H9 (cell line): ENCODE measurements around the gene MED27. TPM values are rescaled to one million over a fixed set of nuclear protein-coding genes. Genes with fewer than 3 reads are reported as not detected.

Experiments
- DNase-seq: peaks from one replicate; pipeline ENCODE4 v3.0.0-alpha.2; 2017
- H2AFZ ChIP-seq: one replicate; pipeline ENCODE4 v1.6.1; 2013; ENCODE audit warnings: mild to moderate bottlenecking, low read length, control low read depth, moderate library complexity
- H2AK5ac ChIP-seq: 2 replicates; pipeline ENCODE4 v1.6.1; 2013; ENCODE audit warnings: low read length, control low read depth, mixed read lengths; ENCODE audit not compliant: insufficient read length
- H2BK120ac ChIP-seq: one replicate; pipeline ENCODE4 v1.6.1; 2013; ENCODE audit warnings: low read depth, mild to moderate bottlenecking, low read length, control low read depth, inconsistent platforms; ENCODE audit not compliant: poor library complexity, severe bottlenecking
- H2BK12ac ChIP-seq: 2 replicates; pipeline ENCODE4 v1.6.1; 2013; ENCODE audit warnings: low read length, control low read depth, mixed read lengths, low read depth; ENCODE audit not compliant: insufficient read length
- H2BK15ac ChIP-seq: 2 replicates; pipeline ENCODE4 v1.6.1; 2013; ENCODE audit warnings: low read depth, low read length, control low read depth
- H2BK20ac ChIP-seq: one replicate; pipeline ENCODE4 v1.6.1; 2013; ENCODE audit warnings: low read depth, mild to moderate bottlenecking, low read length, control low read depth, inconsistent platforms; ENCODE audit not compliant: poor library complexity, severe bottlenecking
- H2BK5ac ChIP-seq: 2 replicates; pipeline ENCODE4 v1.6.1; 2013; ENCODE audit warnings: low read length, control low read depth, mixed read lengths; ENCODE audit not compliant: insufficient read length
- H3K14ac ChIP-seq: 2 replicates; pipeline ENCODE4 v1.6.1; 2013; ENCODE audit warnings: low read length, control low read depth; ENCODE audit not compliant: insufficient read depth
- H3K18ac ChIP-seq: 2 replicates; pipeline ENCODE4 v1.6.1; 2013; ENCODE audit warnings: low read depth, mild to moderate bottlenecking, mixed read lengths, low read length, control low read depth; ENCODE audit not compliant: insufficient read length
- H3K23ac ChIP-seq: 2 replicates; pipeline ENCODE4 v1.6.1; 2013; ENCODE audit warnings: low read length, control low read depth, mixed read lengths, low read depth; ENCODE audit not compliant: insufficient read length
- H3K23me2 ChIP-seq: 2 replicates; pipeline ENCODE4 v1.6.1; 2013; ENCODE audit warnings: low read depth, mild to moderate bottlenecking, mixed read lengths, low read length, control low read depth; ENCODE audit not compliant: insufficient read length, poor library complexity, severe bottlenecking
- H3K27ac ChIP-seq: 2 replicates; pipeline ENCODE4 v1.5.1; 2013; ENCODE audit warnings: low read length, control low read depth, mixed read lengths, low read depth; ENCODE audit not compliant: insufficient read length
- H3K27me3 ChIP-seq: 2 replicates; pipeline ENCODE4 v1.6.1; 2013; ENCODE audit warnings: low read length, control low read depth, inconsistent platforms; ENCODE audit not compliant: insufficient read depth
- H3K4ac ChIP-seq: 2 replicates; pipeline ENCODE4 v1.6.1; 2013; ENCODE audit warnings: low read depth, mild to moderate bottlenecking, control low read depth, inconsistent platforms, low read length, moderate library complexity
- H3K4me1 ChIP-seq: 2 replicates; pipeline ENCODE4 v1.6.1; 2013; ENCODE audit warnings: low read length, control low read depth, inconsistent platforms; ENCODE audit not compliant: insufficient read depth
- H3K4me2 ChIP-seq: 2 replicates; pipeline ENCODE4 v1.6.1; 2013; ENCODE audit warnings: low read length, control low read depth, mixed read lengths; ENCODE audit not compliant: insufficient read length, insufficient read depth
- H3K56ac ChIP-seq: 2 replicates; pipeline ENCODE4 v1.6.1; 2013; ENCODE audit warnings: low read depth, mild to moderate bottlenecking, mixed read lengths, low read length, control low read depth; ENCODE audit not compliant: insufficient read length
- H3K79me1 ChIP-seq: 2 replicates; pipeline ENCODE4 v1.6.1; 2013; ENCODE audit warnings: low read depth, mild to moderate bottlenecking, moderate library complexity, low read length, control low read depth, inconsistent platforms; ENCODE audit not compliant: insufficient read depth, poor library complexity, severe bottlenecking
- H3K79me2 ChIP-seq: 2 replicates; pipeline ENCODE4 v1.6.1; 2013; ENCODE audit warnings: low read length, control low read depth, inconsistent platforms; ENCODE audit not compliant: insufficient read depth
- H3K9ac ChIP-seq: 2 replicates; pipeline ENCODE4 v1.6.1; 2013; ENCODE audit warnings: low read length, control low read depth, mixed read lengths; ENCODE audit not compliant: insufficient read length; ENCODE audit errors: extremely low read depth
- H3K9me3 ChIP-seq: one replicate; pipeline ENCODE4 v1.6.1; 2013; ENCODE audit warnings: low read depth, low read length, inconsistent platforms; ENCODE audit not compliant: control insufficient read depth
- H3T11ph ChIP-seq: one replicate; pipeline ENCODE4 v1.6.1; 2013; ENCODE audit warnings: mild to moderate bottlenecking, low read length, control low read depth, inconsistent platforms
- H4K20me1 ChIP-seq: one replicate; pipeline ENCODE4 v1.6.1; 2013; ENCODE audit not compliant: control insufficient read depth, insufficient read length, insufficient read depth
- H4K5ac ChIP-seq: 2 replicates; pipeline ENCODE4 v1.6.1; 2013; ENCODE audit warnings: low read depth, mild to moderate bottlenecking, mixed read lengths, low read length, control low read depth; ENCODE audit not compliant: insufficient read length
- H4K8ac ChIP-seq: replicated peaks from 2 replicates; pipeline ENCODE4 v1.6.1; 2013; ENCODE audit warnings: low read length, control low read depth, mixed read lengths, low read depth; ENCODE audit not compliant: insufficient read length
- H4K91ac ChIP-seq: 2 replicates; pipeline ENCODE4 v1.6.1; 2013; ENCODE audit warnings: low read depth, mild to moderate bottlenecking, moderate library complexity, mixed read lengths, low read length, control low read depth; ENCODE audit not compliant: insufficient read length
- H3K27ac Mint-ChIP-seq, 3 experiments: 2 replicates in 2 of 3; 3 replicates in 1 of 3; pipeline ENCODE4 v1.8.0; 2020 to 2021; ENCODE audit warnings: mixed read lengths in 3 of 3, mild to moderate bottlenecking in 1 of 3, moderate library complexity in 1 of 3
- H3K27me3 Mint-ChIP-seq: 2 replicates; pipeline ENCODE4 v1.8.0; 2021; ENCODE audit warnings: low read depth, mild to moderate bottlenecking, moderate library complexity, mixed read lengths
- H3K36me3 Mint-ChIP-seq, 3 experiments: 2 replicates in 2 of 3; 3 replicates in 1 of 3; pipeline ENCODE4 v1.8.0; 2020 to 2021; ENCODE audit warnings: low read depth in 3 of 3, mixed read lengths in 3 of 3; ENCODE audit not compliant: insufficient read depth in 1 of 3
- H3K4me1 Mint-ChIP-seq, 2 experiments: 2 replicates each; pipeline ENCODE4 v1.8.0; 2020; ENCODE audit warnings: mixed read lengths in 2 of 2
- H3K4me3 Mint-ChIP-seq, 2 experiments: 2 replicates in 1 of 2; 3 replicates in 1 of 2; pipeline ENCODE4 v1.8.0; 2020 to 2021; ENCODE audit warnings: mild to moderate bottlenecking in 2 of 2, mixed read lengths in 2 of 2, moderate library complexity in 1 of 2
- H3K9me3 Mint-ChIP-seq, 2 experiments: 2 replicates in 1 of 2; 3 replicates in 1 of 2; pipeline ENCODE4 v1.8.0; 2020; ENCODE audit warnings: mild to moderate bottlenecking in 2 of 2, mixed read lengths in 2 of 2, moderate library complexity in 1 of 2
- CTCF ChIP-seq: fragments of 200-600 bp; sonication (generic); conservative IDR thresholded peaks from 3 replicates; pipeline ENCODE4 v1.8.0; 2021; ENCODE audit warnings: antibody characterized with exemption, mild to moderate bottlenecking
- WGBS: extraction: QIAGEN DNeasy Blood & Tissue Kit; methylation state at CpG from one replicate; pipeline ENCODE4 v1.1.7; 2013; ENCODE audit warnings: missing lambda C conversion rate, low lambda C conversion rate, mixed read lengths; ENCODE audit not compliant: insufficient read length; ENCODE audit errors: extremely low coverage; 5-methylcytosine and 5-hydroxymethylcytosine counted together
- total RNA-seq: library from RNA; stranded (reverse); gene quantifications from 2 replicates; pipeline ENCODE4 v1.2.1, GENCODE V29; 2021

The MED27 gene
- total RNA-seq, 1 experiment from 2014 or later, result 33.5 TPM

- no peak overlapping the region for H2AK5ac ChIP-seq
- H2BK5ac ChIP-seq, result no peak overlapping the region
- peak overlapping the region; percentile 9; the same call in 1 of the 2 replicates for H3K14ac ChIP-seq
- no peak overlapping the region for H2BK120ac ChIP-seq
- WGBS, result no CpG with 5 or more reads among the region's 20 CpGs
- H4K8ac ChIP-seq, result no peak overlapping the region
- H3K4ac ChIP-seq, result no peak overlapping the region
- peaks cover 38 to 48% of the 10 kb centered on the region in 2 experiments for H3K4me1 Mint-ChIP-seq
- no peak overlapping the region for H2AFZ ChIP-seq
- H3K23me2 ChIP-seq, result peaks cover 3% of the 10 kb centered on the region
- no peak overlapping the region for H4K5ac ChIP-seq
- no peaks in the 10 kb centered on the region; a peak in 1 of 7 replicates for H3K36me3 Mint-ChIP-seq
- H2BK15ac ChIP-seq, result no peak overlapping the region
- no peaks in the 10 kb centered on the region for H3K9me3 Mint-ChIP-seq
- H3K23ac ChIP-seq, result no peak overlapping the region
- H3K27me3 ChIP-seq, result no peaks in the 10 kb centered on the region
- H3K9me3 ChIP-seq, result no peaks in the 10 kb centered on the region
- no peaks in the 10 kb centered on the region for H3K79me2 ChIP-seq
- peak overlapping the region; percentile 19 for H3K4me2 ChIP-seq
- TF ChIP-seq CTCF, result no peak
- no peak overlapping the region for H4K91ac ChIP-seq
- H3K4me1 ChIP-seq, result peaks cover 14% of the 10 kb centered on the region
- H3K9ac ChIP-seq, result no peak overlapping the region
- DNase-seq, result peak; percentile 58
- H3K27ac Mint-ChIP-seq, result peak overlapping the region; percentile 16 to 86 (median 71); a peak in 6 of 7 replicates
- no peak overlapping the region for H3T11ph ChIP-seq
- H3K79me1 ChIP-seq, result no peaks in the 10 kb centered on the region
- H2BK12ac ChIP-seq, result no peak overlapping the region
- H2BK20ac ChIP-seq, result no peak overlapping the region
- H3K4me3 Mint-ChIP-seq, result peak overlapping the region in 1 of 2 experiments; percentile 37; a peak in 3 of 5 replicates
- no peak overlapping the region for H3K18ac ChIP-seq
- H3K27ac ChIP-seq, result no peak overlapping the region
- no peaks in the 10 kb centered on the region for H4K20me1 ChIP-seq
- no peak overlapping the region for H3K56ac ChIP-seq
- no peaks in the 10 kb centered on the region for H3K27me3 Mint-ChIP-seq
Measured at GRCh38 chr9:131899296-131900228, 180.1 kb downstream of the MED27 start.
